Keratinocyte (primary cell): Measurements from ENCODE around the gene SIK3. TPM values are rescaled to one million over a fixed set of nuclear protein-coding genes. Genes with fewer than 3 reads are reported as not detected.

Source experiments
- DNase-seq: peaks from one replicate; pipeline ENCODE4 v3.0.0-alpha.2; 2011; ENCODE audit warnings: low read depth, missing footprints, low spot score
- FAIRE-seq: peaks from 2 replicates; lab custom pipeline; 2011; peaks lifted over from hg19 to GRCh38; lab: Jason Lieb, UNC
- H2AFZ ChIP-seq: 2 replicates; pipeline ENCODE4 v1.6.0; 2012; ENCODE audit warnings: low read length, control low read depth, inconsistent platforms; ENCODE audit not compliant: control insufficient read depth
- H3K27ac ChIP-seq: 2 replicates; pipeline ENCODE4 v1.5.1; 2011; ENCODE audit warnings: low read length; ENCODE audit not compliant: control insufficient read depth, insufficient read depth
- H3K27me3 ChIP-seq: 3 replicates; pipeline ENCODE4 v1.6.0; 2011; ENCODE audit warnings: low read length; ENCODE audit not compliant: control insufficient read depth, insufficient read depth; ENCODE audit errors: extremely low read depth
- H3K36me3 ChIP-seq, 2 experiments: 2 replicates in 1 of 2; 3 replicates in 1 of 2; pipeline ENCODE4 v1.5.1; 2011; ENCODE audit warnings: low read length in 2 of 2, mild to moderate bottlenecking in 1 of 2; ENCODE audit not compliant: control insufficient read depth in 2 of 2, insufficient read depth in 2 of 2; ENCODE audit errors: extremely low read depth in 1 of 2
- H3K4me1 ChIP-seq: 3 replicates; pipeline ENCODE4 v1.5.1; 2011; ENCODE audit warnings: low read length; ENCODE audit not compliant: control insufficient read depth, insufficient read depth; ENCODE audit errors: extremely low read depth
- H3K4me2 ChIP-seq: 3 replicates; pipeline ENCODE4 v1.6.0; 2011; ENCODE audit warnings: low read depth, low read length; ENCODE audit not compliant: control insufficient read depth, insufficient read depth; ENCODE audit errors: extremely low read depth
- H3K4me3 ChIP-seq, 3 experiments: fragments of 200-600 bp in 1 of 3; sonication (generic) in 1 of 3; 2 replicates in 2 of 3; 3 replicates in 1 of 3; pipeline ENCODE4 v1.5.1; 2011 to 2016; ENCODE audit warnings: low read length in 3 of 3, mild to moderate bottlenecking in 3 of 3, control low read depth in 2 of 3, inconsistent platforms in 1 of 3, low read depth in 1 of 3, mixed read lengths in 1 of 3, mixed run types in 1 of 3, moderate library complexity in 1 of 3; ENCODE audit not compliant: control insufficient read depth in 2 of 3, insufficient read depth in 2 of 3; ENCODE audit errors: extremely low read depth in 1 of 3
- H3K79me2 ChIP-seq: 2 replicates; pipeline ENCODE4 v1.6.0; 2012; ENCODE audit warnings: low read length; ENCODE audit not compliant: control insufficient read depth, insufficient read depth
- H3K9ac ChIP-seq: 3 replicates; pipeline ENCODE4 v1.6.0; 2011; ENCODE audit warnings: low read length; ENCODE audit not compliant: control insufficient read depth, insufficient read depth; ENCODE audit errors: extremely low read depth
- H3K9me1 ChIP-seq: 3 replicates; pipeline ENCODE4 v1.6.0; 2011; ENCODE audit warnings: low read length; ENCODE audit not compliant: control insufficient read depth, insufficient read depth; ENCODE audit errors: extremely low read depth
- H3K9me3 ChIP-seq: 2 replicates; pipeline ENCODE4 v1.5.1; 2012; ENCODE audit warnings: low read depth, low read length; ENCODE audit not compliant: control insufficient read depth
- H4K20me1 ChIP-seq: 3 replicates; pipeline ENCODE4 v1.6.0; 2011; ENCODE audit warnings: low read length; ENCODE audit not compliant: control insufficient read depth, insufficient read depth; ENCODE audit errors: extremely low read depth
- CTCF ChIP-seq, 3 experiments: IDR thresholded peaks in 1 of 3; conservative IDR thresholded peaks in 1 of 3; optimal IDR thresholded peaks in 1 of 3; 2 replicates in 2 of 3; 3 replicates in 1 of 3; pipeline versions ENCODE3 to v1.5.1; 2011; ENCODE audit warnings: low read length in 3 of 3, mild to moderate bottlenecking in 3 of 3, moderate library complexity in 2 of 3, control low read depth in 1 of 3, inconsistent platforms in 1 of 3; ENCODE audit not compliant: insufficient read depth in 2 of 3; ENCODE audit errors: extremely low read depth in 1 of 3
- EZH2 ChIP-seq: IDR thresholded peaks from one replicate; pipeline ENCODE4 v1.6.1; 2012; ENCODE audit warnings: inconsistent platforms, mild to moderate bottlenecking, low read length, moderate library complexity
- dilution Hi-C: fragments of 300-500 bp; cut with MboI; formaldehyde crosslinking; loops from one replicate; pipeline ENCODE4 v1.7.0; 2020; ENCODE audit warnings: low sequenced_read_pairs; ENCODE audit not compliant: extremely low pct_ligation_motif_present
- polyA plus RNA-seq, 5 experiments: library from polyadenylated mRNA; depleted of rRNA in 3 of 5; stranded (reverse) in 3 of 5; stranded (forward) in 1 of 5; unstranded in 1 of 5; fragments of >200 nt; gene quantifications; 1 replicate in 1 of 5; 2 replicates in 3 of 5; 3 replicates in 1 of 5; pipeline versions ENCODE4 v1.2.1 to v1.2.3, GENCODE V29; 2011 to 2012; ENCODE audit warnings: missing spikeins in 2 of 5, low read depth in 1 of 5, low replicate concordance in 1 of 5

Gene SIK3
- polyA plus RNA-seq, 1 donor (not counting 4 experiments of a cell fraction or from before 2014, with no cell fraction given) = 8.2 TPM

GRCh38 chr11:116842909-116843308 lies 255.3 kb downstream of the SIK3 start:
- no peak for FAIRE-seq
- H3K4me1 ChIP-seq = no peaks in the 10 kb centered on the region
- TF ChIP-seq EZH2 = no peak
- TF ChIP-seq CTCF (optimal IDR thresholded peaks at IDR 0.05 in 1 of 3, IDR thresholded peaks at IDR 0.05 in 1 of 3, conservative IDR thresholded peaks at IDR 0.05 in 1 of 3; ENCODE audit: extremely low read depth in 1 of 3, insufficient read depth in 2 of 3, low read length in 3 of 3) = no peak
- H2AFZ ChIP-seq = no peak overlapping the region
- no peaks in the 10 kb centered on the region for H3K9me3 ChIP-seq
- peaks cover 24 to 27% of the 10 kb centered on the region in 2 experiments for H3K36me3 ChIP-seq
- no peak for DNase-seq
- no peak overlapping the region for H3K4me3 ChIP-seq
- no peak overlapping the region for H3K27ac ChIP-seq
- no peaks in the 10 kb centered on the region for H3K79me2 ChIP-seq
- no peak overlapping the region for H3K4me2 ChIP-seq
- dilution Hi-C loops = no loop called here
- no peaks in the 10 kb centered on the region for H3K27me3 ChIP-seq
- no peaks in the 10 kb centered on the region for H3K9me1 ChIP-seq
- no peak overlapping the region for H3K9ac ChIP-seq
- no peaks in the 10 kb centered on the region for H4K20me1 ChIP-seq

GRCh38 chr11:116842117-116842516 lies 256.1 kb downstream of the SIK3 start:
- Histone ChIP-seq H3K79me2 (no peaks in the 10 kb centered on the region), H3K27me3 (no peaks in the 10 kb centered on the region), H3K27ac (no peak overlapping the region), H3K36me3 (peaks cover 18 to 20% of the 10 kb centered on the region in 2 experiments), H3K9ac (no peak overlapping the region), H3K4me2 (no peak overlapping the region), H2AFZ (no peak overlapping the region), H3K4me1 (no peaks in the 10 kb centered on the region), H3K9me3 (no peaks in the 10 kb centered on the region), H3K4me3 (no peak overlapping the region), H4K20me1 (no peaks in the 10 kb centered on the region), H3K9me1 (no peaks in the 10 kb centered on the region)
- no peak for FAIRE-seq
- TF ChIP-seq EZH2 (no peak), CTCF (optimal IDR thresholded peaks at IDR 0.05 in 1 of 3, IDR thresholded peaks at IDR 0.05 in 1 of 3, conservative IDR thresholded peaks at IDR 0.05 in 1 of 3; ENCODE audit: extremely low read depth in 1 of 3, insufficient read depth in 2 of 3, low read length in 3 of 3) (no peak)
- no peak for DNase-seq
- dilution Hi-C loops = no loop called here
